Loucy (cell line): ENCODE data around the gene OGFRL1.

Experiments
- EZH2phosphoT487 ChIP-seq: fragments of 200-600 bp; IDR thresholded peaks from 2 replicates; pipeline ENCODE4 v1.6.1; 2018; ENCODE audit warnings: antibody characterized with exemption, mild to moderate bottlenecking, moderate library complexity, borderline replicate concordance
- TF ChIP-seq, protein P1 (sequence below): fragments of 200-600 bp; sonication (generic); conservative IDR thresholded peaks from 2 replicates; pipeline ENCODE4 v1.5.1; 2014; ENCODE audit warnings: mild to moderate bottlenecking, antibody characterized with exemption, low read length

DNA sequence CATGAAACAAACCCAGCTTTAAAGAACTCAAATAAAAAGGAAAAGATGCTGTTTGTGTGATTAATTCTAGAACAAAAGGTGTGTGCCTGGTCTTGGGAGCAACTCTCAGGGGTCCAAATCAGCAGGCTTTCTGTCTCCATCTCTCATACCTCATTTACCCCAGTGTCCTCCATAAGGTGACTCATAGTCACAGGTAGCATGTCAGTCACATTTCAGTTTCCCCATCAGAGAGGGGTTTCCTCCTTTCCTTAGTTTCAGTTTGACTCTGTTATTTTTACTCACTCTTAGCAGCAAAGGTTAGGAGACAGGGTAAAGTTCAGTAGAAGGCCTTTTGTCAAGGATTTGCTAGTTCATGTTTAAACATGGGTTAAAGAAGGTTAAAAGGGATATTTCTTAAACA is 46.2 kb downstream of the OGFRL1 start:
- TF ChIP-seq, protein P1, sequence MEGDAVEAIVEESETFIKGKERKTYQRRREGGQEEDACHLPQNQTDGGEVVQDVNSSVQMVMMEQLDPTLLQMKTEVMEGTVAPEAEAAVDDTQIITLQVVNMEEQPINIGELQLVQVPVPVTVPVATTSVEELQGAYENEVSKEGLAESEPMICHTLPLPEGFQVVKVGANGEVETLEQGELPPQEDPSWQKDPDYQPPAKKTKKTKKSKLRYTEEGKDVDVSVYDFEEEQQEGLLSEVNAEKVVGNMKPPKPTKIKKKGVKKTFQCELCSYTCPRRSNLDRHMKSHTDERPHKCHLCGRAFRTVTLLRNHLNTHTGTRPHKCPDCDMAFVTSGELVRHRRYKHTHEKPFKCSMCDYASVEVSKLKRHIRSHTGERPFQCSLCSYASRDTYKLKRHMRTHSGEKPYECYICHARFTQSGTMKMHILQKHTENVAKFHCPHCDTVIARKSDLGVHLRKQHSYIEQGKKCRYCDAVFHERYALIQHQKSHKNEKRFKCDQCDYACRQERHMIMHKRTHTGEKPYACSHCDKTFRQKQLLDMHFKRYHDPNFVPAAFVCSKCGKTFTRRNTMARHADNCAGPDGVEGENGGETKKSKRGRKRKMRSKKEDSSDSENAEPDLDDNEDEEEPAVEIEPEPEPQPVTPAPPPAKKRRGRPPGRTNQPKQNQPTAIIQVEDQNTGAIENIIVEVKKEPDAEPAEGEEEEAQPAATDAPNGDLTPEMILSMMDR: no peak
- no peak for TF ChIP-seq EZH2phosphoT487
